Loucy (cell line): Measurements from ENCODE around the gene CBFB.

Source experiments
- EZH2phosphoT487 ChIP-seq: fragments of 200-600 bp; IDR thresholded peaks from 2 replicates; pipeline ENCODE4 v1.6.1; 2018; ENCODE audit warnings: antibody characterized with exemption, mild to moderate bottlenecking, moderate library complexity, borderline replicate concordance
- TF ChIP-seq, protein P1 (sequence below): fragments of 200-600 bp; sonication (generic); conservative IDR thresholded peaks from 2 replicates; pipeline ENCODE4 v1.5.1; 2014; ENCODE audit warnings: mild to moderate bottlenecking, antibody characterized with exemption, low read length

DNA sequence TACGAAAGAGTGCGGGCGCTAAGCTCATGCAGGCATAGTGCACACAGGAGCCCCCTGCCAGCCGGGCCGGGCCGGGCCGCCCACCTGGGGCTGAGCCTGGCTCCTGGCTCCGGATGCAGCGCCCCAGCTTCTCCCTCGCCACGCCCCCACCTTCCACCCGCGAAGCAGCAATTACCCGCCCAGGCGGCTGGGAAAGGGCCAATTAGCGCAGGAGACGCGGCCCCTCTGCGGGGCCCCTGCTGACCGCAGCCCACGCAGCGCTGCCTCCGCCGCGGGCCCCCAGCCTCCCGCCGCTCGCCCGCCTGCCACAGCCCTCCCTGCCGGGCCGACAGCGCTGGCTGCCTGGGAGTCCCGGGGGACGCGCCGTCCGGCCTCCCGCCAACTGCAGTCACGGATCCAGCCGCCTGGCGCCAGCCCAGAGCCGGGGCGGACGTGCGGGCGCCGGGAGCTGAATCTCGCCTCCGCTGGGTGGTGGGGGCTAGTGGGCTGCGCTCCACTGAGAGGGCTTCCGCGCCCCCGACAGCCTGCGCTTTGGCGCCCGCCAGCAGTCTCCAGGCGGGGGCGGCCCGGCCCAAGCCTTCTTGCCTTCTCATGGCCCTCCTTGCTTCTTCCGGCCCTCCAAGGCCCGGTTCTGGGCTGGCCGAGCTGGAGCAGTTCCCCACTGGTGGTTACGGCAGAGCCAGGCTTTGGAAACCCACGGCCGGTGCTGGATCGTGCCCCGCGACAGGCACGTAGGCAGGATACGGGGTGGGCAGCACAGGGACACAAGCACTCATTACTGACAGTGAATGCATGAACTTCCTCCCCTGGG, 14.9 kb upstream of the CBFB start:
- TF ChIP-seq, protein P1, sequence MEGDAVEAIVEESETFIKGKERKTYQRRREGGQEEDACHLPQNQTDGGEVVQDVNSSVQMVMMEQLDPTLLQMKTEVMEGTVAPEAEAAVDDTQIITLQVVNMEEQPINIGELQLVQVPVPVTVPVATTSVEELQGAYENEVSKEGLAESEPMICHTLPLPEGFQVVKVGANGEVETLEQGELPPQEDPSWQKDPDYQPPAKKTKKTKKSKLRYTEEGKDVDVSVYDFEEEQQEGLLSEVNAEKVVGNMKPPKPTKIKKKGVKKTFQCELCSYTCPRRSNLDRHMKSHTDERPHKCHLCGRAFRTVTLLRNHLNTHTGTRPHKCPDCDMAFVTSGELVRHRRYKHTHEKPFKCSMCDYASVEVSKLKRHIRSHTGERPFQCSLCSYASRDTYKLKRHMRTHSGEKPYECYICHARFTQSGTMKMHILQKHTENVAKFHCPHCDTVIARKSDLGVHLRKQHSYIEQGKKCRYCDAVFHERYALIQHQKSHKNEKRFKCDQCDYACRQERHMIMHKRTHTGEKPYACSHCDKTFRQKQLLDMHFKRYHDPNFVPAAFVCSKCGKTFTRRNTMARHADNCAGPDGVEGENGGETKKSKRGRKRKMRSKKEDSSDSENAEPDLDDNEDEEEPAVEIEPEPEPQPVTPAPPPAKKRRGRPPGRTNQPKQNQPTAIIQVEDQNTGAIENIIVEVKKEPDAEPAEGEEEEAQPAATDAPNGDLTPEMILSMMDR: no peak; the same call in 1 of the 2 replicates
- TF ChIP-seq EZH2phosphoT487: no peak
